Measurements from ENCODE around the gene C16orf78.

The C16orf78 gene

DNA sequence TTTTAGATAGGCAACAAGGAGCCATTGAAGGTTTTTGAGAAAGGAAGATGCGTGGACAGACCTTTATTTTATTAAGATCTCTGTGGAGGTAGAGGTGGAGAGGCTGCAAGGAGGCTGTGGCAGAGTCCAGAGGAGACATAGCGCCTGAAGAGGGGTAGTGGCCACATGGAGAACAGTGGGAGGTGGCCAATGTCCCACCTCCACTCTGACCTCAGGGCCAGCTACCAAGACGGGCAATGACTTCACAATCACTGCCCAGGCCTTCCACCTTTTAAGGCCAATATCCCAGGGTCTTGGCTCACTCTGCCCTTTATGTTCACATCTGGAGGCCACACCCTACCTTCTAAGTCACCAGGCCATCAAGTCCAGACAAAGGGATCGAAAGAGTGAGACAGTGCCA lies at the start of gene C16orf78:
C16orf78 (plus strand) TSS at position 301 of the 400 bp plus-strand sequence. CDS start 136 bp downstream, outside the sequence.
- no peak for DNase-seq

GRCh38 chr16:49324703-49325102 lies 48.9 kb upstream of the C16orf78 start:
- DNase-seq, result no peak

DNA sequence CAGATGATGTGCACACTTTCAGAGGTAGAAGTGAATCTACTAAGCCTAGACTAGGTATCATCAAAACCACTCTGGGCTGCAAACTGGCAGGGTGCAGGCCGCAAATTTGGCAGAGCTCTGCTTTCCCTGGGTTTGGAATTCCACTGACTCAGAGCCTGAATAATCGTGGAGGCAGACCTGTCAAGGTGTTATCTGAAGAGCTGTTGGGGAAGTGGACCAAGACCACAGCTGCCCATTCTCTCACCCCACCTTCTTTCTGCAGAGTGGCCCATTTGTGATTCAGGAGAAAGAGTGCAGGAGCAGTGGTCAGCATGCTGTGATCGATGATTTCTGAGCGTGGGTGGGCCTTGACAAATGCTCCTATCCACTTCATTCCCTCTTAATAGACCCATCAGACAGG lies 46.1 kb upstream of the C16orf78 start:
- no peak for DNase-seq

- DNase-seq, result no peak
Measured at GRCh38 chr16:49328325-49328724, 45.3 kb upstream of the C16orf78 start.

DNA sequence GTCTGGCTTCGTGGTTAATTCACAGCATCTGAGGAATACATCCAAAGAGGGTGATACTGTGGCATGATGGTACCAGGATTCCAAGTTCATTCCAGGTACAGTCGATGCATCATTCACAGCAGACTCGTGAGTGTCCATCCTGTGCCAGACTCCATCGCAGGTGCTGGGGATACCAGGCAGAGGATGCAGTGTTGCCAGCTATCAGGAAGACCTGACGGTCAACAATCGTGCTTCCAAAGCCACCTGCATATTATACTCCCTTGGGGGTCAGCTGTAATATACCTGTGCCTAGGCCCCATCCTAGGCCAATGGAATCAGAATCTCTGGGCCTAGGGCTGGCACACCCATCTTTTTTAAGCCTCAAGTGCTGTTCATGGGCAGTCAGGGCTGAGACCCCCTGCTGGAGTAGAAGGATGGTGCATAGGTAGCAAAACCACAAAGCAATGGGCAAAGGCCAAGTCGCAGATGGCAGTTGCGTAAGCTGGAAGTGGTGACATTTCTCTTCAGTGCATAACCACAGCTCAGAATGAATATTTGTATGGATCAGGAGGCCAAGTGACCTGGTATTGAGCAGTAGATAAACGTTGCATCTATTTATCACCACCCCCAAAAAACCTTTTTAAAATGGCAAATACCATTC lies 42.9 kb upstream of the C16orf78 start:
- DNase-seq, result no peak

GRCh38 chr16:49332589-49333258 lies 40.9 kb upstream of the C16orf78 start:
- DNase-seq, result no peak

DNA sequence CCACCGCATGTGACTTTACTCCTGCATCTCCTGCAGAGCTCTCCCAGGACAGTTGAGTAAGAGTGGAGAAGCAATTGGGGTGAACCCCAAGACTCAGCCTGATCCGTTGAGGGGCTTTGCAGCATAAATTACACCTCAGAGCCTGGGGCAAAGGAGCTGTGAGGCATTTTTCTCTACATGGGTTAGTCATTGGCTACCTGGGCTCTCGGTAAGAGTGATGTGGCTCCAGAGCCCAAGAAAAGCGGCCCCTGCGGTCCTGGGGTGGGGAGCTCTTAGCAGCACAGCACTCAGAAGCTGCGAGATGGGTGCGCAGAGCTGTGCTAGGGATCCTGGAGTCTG lies 40.4 kb upstream of the C16orf78 start:
- DNase-seq, result no peak

- no peak for DNase-seq
Measured at GRCh38 chr16:49335828-49336227, 37.8 kb upstream of the C16orf78 start.

DNA sequence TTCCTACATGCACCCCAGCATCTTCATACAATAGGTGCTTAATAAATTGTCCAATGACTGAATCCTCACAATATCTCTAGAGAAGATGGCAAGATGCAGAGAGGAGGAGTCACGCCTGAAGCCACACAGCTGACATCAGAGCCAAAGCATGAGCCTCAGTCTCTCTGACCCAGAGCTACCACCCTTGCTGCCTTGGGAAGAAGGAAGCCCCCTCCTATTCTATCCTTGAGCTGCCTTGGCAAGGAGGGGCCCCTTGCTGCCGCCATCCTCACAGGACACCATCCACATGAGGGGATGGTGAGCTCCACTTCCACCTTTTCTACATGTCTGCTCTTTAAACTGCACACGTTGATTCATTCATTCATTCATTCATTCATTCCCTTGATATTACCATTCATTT lies 37.0 kb upstream of the C16orf78 start:
- no peak for DNase-seq

DNA sequence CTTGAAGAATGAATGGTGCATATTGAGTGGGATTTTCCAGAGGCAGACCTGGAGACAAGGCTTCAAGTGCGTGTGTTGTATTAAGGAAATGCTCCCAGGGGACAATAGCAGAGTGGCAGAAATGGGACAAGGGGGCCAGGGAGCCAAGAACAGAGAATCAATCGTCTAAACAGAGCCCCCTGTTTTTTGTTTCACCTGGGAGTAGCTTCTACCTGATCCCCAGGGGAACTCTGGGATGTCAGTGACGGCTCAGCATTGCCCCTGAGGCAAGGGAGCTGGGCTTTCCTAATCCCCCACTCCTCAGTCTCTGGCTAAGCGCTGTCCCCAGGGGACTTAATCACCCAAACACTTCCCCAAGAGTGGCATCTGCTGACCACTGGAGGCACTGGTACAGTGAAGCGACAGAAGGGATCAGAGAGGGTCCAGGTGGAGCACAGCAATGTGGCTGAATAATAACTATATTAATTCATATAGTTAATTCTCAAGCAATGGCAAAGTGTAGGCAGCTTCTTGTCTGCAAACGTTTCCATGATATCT lies 35.7 kb upstream of the C16orf78 start:
- DNase-seq, result no peak

DNA sequence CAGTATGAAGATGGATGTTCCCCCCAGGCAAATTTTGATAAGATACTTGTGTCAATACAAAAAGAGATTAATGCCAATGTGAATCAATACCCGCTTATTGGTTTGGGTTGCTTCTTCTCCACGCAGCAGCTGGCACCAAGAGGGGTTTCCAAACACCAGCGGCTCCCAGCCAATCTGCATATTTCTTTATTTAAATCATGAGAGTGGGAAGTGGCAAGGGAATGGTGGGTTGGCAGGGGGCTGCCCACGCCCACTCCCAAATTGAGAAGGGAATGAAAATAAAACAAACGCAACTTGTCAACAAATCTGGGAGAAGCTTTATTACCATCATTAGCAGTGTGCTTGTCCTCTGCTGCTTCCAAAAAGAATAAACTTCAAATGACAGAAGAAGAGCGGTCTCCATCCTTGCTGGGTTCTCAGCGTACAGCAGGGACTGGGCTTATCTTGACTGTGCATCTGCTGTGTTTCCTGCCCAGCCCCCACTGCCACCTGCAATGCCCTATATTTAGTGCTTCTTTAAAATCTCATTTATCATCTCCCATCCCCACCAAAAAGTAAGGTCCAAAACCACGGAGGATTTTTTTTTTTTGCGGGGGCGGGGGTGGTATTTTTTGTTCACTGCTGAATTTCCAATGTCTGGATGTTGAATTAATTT lies 34.9 kb upstream of the C16orf78 start:
- no peak for DNase-seq

DNA sequence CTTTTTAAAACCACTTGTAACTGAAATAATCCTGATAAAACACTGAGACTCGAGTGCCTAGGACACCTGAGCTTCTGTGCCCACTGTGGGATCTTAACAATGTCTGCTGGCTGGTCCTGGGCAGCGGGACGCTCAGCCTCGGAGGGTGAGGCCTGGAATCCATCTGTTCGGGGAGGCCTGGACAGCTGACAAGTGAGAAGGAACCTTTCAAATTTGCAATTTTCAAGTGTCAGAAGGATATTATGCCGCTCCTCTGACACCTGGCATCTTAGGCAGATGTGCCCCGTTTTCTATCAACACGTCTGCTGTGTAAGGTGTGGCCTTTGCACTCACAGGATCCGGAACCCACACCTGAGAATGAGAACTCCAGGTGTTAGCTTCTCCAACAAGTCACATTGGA lies 33.1 kb upstream of the C16orf78 start:
- DNase-seq, result no peak

GRCh38 chr16:49341706-49342105 lies 31.9 kb upstream of the C16orf78 start:
- DNase-seq, result no peak

GRCh38 chr16:49342336-49343265 lies 31.0 kb upstream of the C16orf78 start:
- DNase-seq, result no peak

- DNase-seq, result no peak
Measured at GRCh38 chr16:49343291-49343690, 30.3 kb upstream of the C16orf78 start.

DNA sequence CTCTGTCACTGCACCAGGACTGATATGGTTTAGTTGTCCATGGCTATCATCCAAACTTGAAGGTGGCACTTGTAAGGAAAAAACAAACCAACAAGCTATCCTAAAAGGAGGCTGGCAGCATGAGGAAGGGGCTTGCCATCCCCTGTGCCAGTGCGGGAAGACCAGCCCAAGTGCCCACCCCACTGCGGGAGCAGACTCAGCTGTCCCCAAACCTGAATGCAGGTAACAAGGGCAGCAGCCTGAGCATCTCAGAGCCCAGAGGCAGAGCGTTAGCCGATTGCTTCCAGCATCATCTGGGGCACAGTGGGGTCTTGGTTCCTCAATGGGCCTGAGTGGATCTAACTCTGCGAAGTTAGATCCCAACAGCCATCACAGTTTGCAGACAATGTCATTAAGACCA lies 29.2 kb upstream of the C16orf78 start:
- DNase-seq, result no peak

- no peak for DNase-seq
Measured at GRCh38 chr16:49345829-49346228, 27.8 kb upstream of the C16orf78 start.

- no peak for DNase-seq
Measured at GRCh38 chr16:49346459-49346858, 27.1 kb upstream of the C16orf78 start.

DNA sequence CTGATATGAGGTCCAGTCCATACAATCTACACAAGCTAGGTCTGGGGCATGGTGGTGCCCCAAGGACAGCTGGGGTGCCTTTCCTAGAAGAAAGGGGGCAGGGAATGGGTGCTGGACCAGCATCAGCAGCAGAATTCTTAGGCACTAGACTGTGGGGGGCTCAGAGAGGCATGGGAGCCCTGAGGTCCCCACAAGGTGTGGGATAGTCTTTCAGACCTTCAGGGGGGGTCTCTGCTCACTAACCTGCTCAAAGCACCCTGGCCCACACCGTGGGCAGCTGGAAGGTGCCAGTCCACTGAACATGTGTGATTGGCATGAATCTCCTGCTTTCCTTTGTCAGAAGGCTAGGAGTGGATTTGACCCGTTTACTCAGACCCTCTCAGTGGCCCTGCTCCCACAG lies 26.1 kb upstream of the C16orf78 start:
- DNase-seq, result no peak

DNA sequence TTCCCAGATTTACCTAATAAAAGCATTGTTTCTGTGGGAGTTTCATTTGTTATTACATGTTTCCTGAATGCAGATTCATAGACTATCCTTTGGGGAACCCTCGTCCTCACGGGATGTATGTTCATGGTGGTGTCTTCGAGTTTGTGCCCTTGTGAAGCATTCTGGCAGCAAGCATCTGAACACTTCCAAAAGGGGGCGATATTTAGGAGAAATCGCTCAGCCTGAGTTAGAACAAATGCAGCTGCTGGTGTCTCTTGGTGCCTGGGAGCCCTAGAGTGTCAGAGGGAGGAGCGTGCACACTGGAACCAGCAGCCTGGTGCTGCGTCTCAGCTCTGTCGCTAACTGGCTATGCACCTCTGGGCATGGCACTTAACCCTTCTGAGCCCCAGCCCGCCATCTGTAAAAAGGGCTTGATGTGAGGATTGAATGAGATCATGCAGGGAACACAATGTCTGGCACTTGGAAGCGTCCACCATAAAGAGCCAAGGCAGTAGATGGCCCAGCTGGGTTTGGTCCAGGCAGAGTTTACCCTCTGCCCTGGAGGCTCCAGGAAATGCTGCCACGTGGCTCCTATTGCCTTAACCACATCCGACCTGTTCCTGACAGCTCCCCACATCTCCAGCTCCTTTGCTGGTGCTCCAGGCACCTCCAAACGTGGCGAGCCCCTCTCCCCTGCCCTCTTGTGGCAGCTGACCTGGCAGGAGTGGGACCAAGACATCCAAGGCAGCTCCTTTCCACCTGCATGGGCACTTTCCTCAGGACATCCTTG lies 25.0 kb upstream of the C16orf78 start:
- no peak for DNase-seq

DNA sequence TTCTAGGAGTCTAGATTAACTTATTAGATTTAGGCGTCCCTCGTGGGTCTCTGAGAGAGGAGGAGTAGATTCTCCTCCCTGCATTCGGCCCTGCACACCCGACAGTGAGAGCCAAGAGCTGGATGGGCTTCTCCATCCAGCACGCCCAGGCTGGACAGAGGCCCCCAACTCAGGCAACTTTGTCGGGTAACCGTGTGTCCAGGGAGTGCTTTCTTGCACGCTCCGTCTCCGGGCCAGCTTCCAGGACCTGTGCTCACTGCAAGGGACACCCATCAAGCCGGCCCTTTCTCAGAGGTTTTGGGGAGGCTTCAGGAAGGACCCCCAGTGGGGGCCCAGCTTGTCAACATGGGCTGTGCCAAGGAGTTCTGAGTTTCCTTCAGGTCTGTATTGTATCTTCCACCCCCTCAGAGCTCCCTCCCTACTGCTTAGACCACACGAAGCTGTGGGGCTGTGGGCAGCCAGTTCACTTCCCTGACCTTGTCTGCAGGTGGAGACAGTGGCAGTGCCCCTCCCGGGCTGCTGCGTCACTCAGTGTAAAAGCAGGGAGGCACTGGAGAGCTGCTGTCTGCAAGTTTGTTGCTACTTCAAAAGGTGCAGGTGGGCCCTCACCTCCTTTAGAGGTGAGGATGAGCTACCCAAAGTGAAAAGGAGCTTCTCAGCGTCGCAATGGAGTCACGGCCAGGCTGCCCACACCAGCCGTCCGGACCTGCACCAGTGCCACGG lies 24.0 kb upstream of the C16orf78 start:
- no peak for DNase-seq

Measured in DMS 273 treated with DMSO at 0.1 percent for 48 hours (cell line).